ENCODE results near the gene RBL2. TPM values are rescaled to one million over a fixed set of nuclear protein-coding genes. Genes with fewer than 3 reads are reported as not detected.
A peak's percentile ranks its signal among the peaks of the same experiment; 100 is the strongest.
"Not testable (repeated sequence)": the region's sequence is repeated elsewhere in the genome, so short reads cannot be mapped to it uniquely, and the experiment has no call there.

RBL2 gene
- 46.6 TPM for total RNA-seq

GRCh38 chr16:53434377-53435065 lies at the start of gene RBL2:
TSS of gene RBL2 (plus strand) at chr16:53434471. CDS start at chr16:53434557, 86 bp downstream.
- ATAC-seq = peak; percentile 85
- peak; percentile 91 for DNase-seq (ENCODE audit: low spot score)

- ATAC-seq; DNase-seq (ENCODE audit: low spot score): not testable (repeated sequence)
Measured at GRCh38 chr16:53384610-53385009, 49.7 kb upstream of the RBL2 start.

- DNase-seq (ENCODE audit: low spot score) (no peak), ATAC-seq (no peak)
Measured at GRCh38 chr16:53404959-53405358, 29.3 kb upstream of the RBL2 start.

- ATAC-seq = no peak
- DNase-seq (ENCODE audit: low spot score) = no peak
Measured at GRCh38 chr16:53412549-53412948, 21.7 kb upstream of the RBL2 start.

GRCh38 chr16:53413864-53414263 lies 20.4 kb upstream of the RBL2 start:
- ATAC-seq (no peak), DNase-seq (ENCODE audit: low spot score) (no peak)

- ATAC-seq (no peak), DNase-seq (ENCODE audit: low spot score) (no peak)
Measured at GRCh38 chr16:53414381-53414780, 19.9 kb upstream of the RBL2 start.

GRCh38 chr16:53415504-53415903 lies 18.8 kb upstream of the RBL2 start:
- DNase-seq (ENCODE audit: low spot score) (no peak), ATAC-seq (peak; percentile 66)

- no peak for ATAC-seq
- DNase-seq (ENCODE audit: low spot score) = no peak
Measured at GRCh38 chr16:53417011-53417410, 17.3 kb upstream of the RBL2 start.

GRCh38 chr16:53417976-53418375 lies 16.3 kb upstream of the RBL2 start:
- DNase-seq (ENCODE audit: low spot score) (no peak), ATAC-seq (no peak)

- not testable (repeated sequence) for ATAC-seq; DNase-seq (ENCODE audit: low spot score)
Measured at GRCh38 chr16:53419383-53419709, 14.9 kb upstream of the RBL2 start.

GRCh38 chr16:53421248-53421647 lies 13.0 kb upstream of the RBL2 start:
- ATAC-seq (no peak), DNase-seq (ENCODE audit: low spot score) (no peak)

GRCh38 chr16:53423968-53424367 lies 10.3 kb upstream of the RBL2 start:
- DNase-seq (ENCODE audit: low spot score); ATAC-seq: not testable (repeated sequence)

GRCh38 chr16:53428681-53429080 lies 5.6 kb upstream of the RBL2 start:
- no peak for DNase-seq (ENCODE audit: low spot score)
- ATAC-seq = no peak

GRCh38 chr16:53429221-53429943 lies 4.9 kb upstream of the RBL2 start:
- ATAC-seq (peak; percentile 65), DNase-seq (ENCODE audit: low spot score) (peak; percentile 72)

GRCh38 chr16:53430363-53430762 lies 3.9 kb upstream of the RBL2 start:
- DNase-seq (ENCODE audit: low spot score) (no peak), ATAC-seq (no peak)

- no peak for ATAC-seq
- DNase-seq (ENCODE audit: low spot score) = no peak
Measured at GRCh38 chr16:53433509-53433908, 762 bp upstream of the RBL2 start.

- ATAC-seq (peak; percentile 1), DNase-seq (ENCODE audit: low spot score) (no peak)
Measured at GRCh38 chr16:53433930-53434376, 318 bp upstream of the RBL2 start.

GRCh38 chr16:53435066-53435688 lies 906 bp downstream of the RBL2 start:
- DNase-seq (ENCODE audit: low spot score) = peak; percentile 92
- ATAC-seq = peak; percentile 85

GRCh38 chr16:53440125-53440524 lies 5.9 kb downstream of the RBL2 start:
- ATAC-seq (no peak), DNase-seq (ENCODE audit: low spot score) (no peak)

- no peak for DNase-seq (ENCODE audit: low spot score)
- no peak for ATAC-seq
Measured at GRCh38 chr16:53445534-53445933, 11.3 kb downstream of the RBL2 start.

- DNase-seq (ENCODE audit: low spot score) = no peak
- ATAC-seq = no peak
Measured at GRCh38 chr16:53446090-53446489, 11.8 kb downstream of the RBL2 start.

Data from left lobe of liver (tissue), 2 donors.